ENCODE data around the gene COL18A1. TPM values are rescaled to one million over a fixed set of nuclear protein-coding genes. Genes with fewer than 3 reads are reported as not detected.

Gene COL18A1
- total RNA-seq, 1 experiment from 2014 or later: 170 TPM

DNA sequence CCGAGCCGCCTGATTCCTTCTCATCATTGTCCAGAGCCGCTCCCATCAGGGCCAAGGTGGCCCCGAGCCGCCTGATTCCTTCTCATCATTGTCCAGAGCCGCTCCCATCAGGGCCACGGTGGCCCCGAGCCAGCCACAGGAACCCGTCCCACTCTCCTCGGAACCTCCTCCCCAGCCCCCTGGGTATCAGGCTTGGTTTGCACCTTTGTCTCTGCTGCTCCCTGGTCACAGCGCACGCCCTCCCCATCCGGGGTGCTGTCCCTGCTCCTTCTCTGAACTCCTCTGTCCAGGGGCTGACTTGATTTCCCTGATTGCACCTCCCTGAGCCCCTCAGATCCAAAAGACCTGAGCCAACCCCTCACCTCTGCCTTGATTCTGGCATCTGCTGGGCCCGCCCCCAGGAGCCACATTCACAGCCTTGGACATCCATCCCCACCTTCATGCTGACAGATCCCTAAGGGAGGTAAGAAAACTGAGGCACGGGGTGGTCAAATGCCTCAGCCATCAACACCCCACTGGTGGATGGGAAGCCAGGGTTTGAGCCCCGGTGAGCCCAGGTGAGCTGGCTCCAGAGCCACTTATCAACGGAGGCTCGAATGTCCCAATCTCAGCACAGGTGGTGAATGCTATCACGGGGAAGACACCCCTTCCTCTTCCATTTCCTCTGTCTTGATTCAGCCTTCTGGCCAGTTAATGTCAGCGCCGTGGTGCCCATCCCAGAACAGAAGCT is 25.6 kb upstream of the COL18A1 start:
- peaks cover 9% of the 10 kb centered on the region for H3K36me3 Mint-ChIP-seq (ENCODE audit: insufficient read depth, unreplicated experiment)
- peak overlapping the region; percentile 56 for H3K27ac Mint-ChIP-seq (ENCODE audit: unreplicated experiment)
- no peak overlapping the region for H3K4me3 ChIP-seq (ENCODE audit: low read depth, low read length)
- H3K9me3 ChIP-seq: 0 out of 2 replicates have a peak, but pooled peaks cover 8% of the 10 kb centered on the region
- H3K4me1 Mint-ChIP-seq (ENCODE audit: low read depth, unreplicated experiment): peaks cover 16% of the 10 kb centered on the region
- no peak overlapping the region for H3K4me3 Mint-ChIP-seq (ENCODE audit: unreplicated experiment)
- ChIA-PET POLR2A (no interaction called here), CTCF (no interaction called here)
- DNase-seq: peak in 1 of 2 experiments; percentile 23
- no peaks in the 10 kb centered on the region for H3K27me3 Mint-ChIP-seq (ENCODE audit: insufficient read depth, unreplicated experiment)
- H3K36me3 ChIP-seq (ENCODE audit: control insufficient read depth, insufficient read depth, low read length): no peaks in the 10 kb centered on the region
- intact Hi-C loops (cut with micrococcal nuclease; ENCODE audit: unreplicated experiment): no loop called here
- TF ChIP-seq, protein P1, sequence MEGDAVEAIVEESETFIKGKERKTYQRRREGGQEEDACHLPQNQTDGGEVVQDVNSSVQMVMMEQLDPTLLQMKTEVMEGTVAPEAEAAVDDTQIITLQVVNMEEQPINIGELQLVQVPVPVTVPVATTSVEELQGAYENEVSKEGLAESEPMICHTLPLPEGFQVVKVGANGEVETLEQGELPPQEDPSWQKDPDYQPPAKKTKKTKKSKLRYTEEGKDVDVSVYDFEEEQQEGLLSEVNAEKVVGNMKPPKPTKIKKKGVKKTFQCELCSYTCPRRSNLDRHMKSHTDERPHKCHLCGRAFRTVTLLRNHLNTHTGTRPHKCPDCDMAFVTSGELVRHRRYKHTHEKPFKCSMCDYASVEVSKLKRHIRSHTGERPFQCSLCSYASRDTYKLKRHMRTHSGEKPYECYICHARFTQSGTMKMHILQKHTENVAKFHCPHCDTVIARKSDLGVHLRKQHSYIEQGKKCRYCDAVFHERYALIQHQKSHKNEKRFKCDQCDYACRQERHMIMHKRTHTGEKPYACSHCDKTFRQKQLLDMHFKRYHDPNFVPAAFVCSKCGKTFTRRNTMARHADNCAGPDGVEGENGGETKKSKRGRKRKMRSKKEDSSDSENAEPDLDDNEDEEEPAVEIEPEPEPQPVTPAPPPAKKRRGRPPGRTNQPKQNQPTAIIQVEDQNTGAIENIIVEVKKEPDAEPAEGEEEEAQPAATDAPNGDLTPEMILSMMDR (IDR thresholded peaks at IDR 0.05; ENCODE audit: insufficient read depth in 1 of 2, low read depth in 1 of 2, low read length in 1 of 2, severe bottlenecking in 1 of 2, unreplicated experiment in 1 of 2): no peak
- H3K27me3 ChIP-seq (replicated peaks; ENCODE audit: control insufficient read depth, insufficient read depth, low read length): no peaks in the 10 kb centered on the region
- H3K4me1 ChIP-seq: peaks cover 10% of the 10 kb centered on the region
- no TSS peak for BruUV-seq (replicated peaks)
- peaks cover 11% of the 10 kb centered on the region for H3K9me3 Mint-ChIP-seq (ENCODE audit: unreplicated experiment)

DNA sequence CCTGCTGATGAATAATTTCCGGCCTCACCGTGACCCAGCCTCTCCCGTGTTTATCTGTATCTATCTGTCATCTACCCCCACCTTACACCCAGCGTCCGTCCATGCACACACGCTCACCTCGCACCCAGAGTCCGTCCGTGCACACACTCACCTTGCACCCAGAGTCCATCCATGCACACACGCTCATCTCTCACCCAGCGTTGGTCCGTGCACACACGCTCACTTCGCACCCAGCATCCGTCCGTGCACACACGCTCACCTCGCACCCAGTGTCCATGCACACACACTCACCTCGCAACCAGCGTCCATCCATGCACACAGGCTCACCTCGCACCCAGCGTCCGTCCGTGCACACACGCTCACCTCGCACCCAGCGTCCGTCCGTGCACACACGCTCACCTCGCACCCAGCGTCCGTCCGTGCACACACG is 25.0 kb upstream of the COL18A1 start:
- intact Hi-C loops (cut with micrococcal nuclease; ENCODE audit: unreplicated experiment): loop anchor here (10.0 kb wide), 1 partner anchor 55 kb away; no protein-coding TSS in a partner anchor

DNA sequence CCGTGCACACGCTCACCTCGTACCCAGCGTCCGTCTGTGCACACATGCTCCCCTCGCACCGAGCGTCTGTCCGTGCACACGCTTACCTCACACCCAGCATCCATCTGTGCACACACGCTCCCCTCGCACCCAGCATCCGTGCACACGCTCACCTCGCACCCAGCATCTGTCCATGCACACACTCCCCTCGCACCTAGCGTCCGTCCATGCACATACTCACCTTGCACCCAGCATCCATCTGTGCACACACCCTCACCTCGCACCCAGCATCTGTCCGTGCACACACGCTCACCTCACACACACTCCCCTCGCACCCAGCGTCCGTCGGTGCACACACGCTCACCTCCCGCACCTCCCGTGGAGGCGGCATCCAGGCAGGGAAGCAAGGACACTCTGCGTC is 24.4 kb upstream of the COL18A1 start:
- Mint-ChIP-seq H3K36me3 (ENCODE audit: insufficient read depth, unreplicated experiment) (peaks cover 9% of the 10 kb centered on the region), H3K9me3 (ENCODE audit: unreplicated experiment) (peaks cover 11% of the 10 kb centered on the region), H3K4me3 (ENCODE audit: unreplicated experiment) (no peak overlapping the region), H3K27ac (ENCODE audit: unreplicated experiment) (peak overlapping the region; percentile 25), H3K27me3 (ENCODE audit: insufficient read depth, unreplicated experiment) (no peaks in the 10 kb centered on the region), H3K4me1 (ENCODE audit: low read depth, unreplicated experiment) (peaks cover 16% of the 10 kb centered on the region)
- DNase-seq: no peak
- H3K4me1 ChIP-seq: peaks cover 13% of the 10 kb centered on the region
- no peaks in the 10 kb centered on the region for H3K36me3 ChIP-seq (ENCODE audit: control insufficient read depth, insufficient read depth, low read length)
- POLR2A ChIA-PET: no interaction called here
- no TSS peak for BruUV-seq (replicated peaks)
- 0 out of 2 replicates have a peak, but pooled peaks cover 8% of the 10 kb centered on the region for H3K9me3 ChIP-seq
- CTCF ChIA-PET: no interaction called here
- H3K4me3 ChIP-seq (ENCODE audit: low read depth, low read length): no peak overlapping the region
- no peaks in the 10 kb centered on the region for H3K27me3 ChIP-seq (replicated peaks; ENCODE audit: control insufficient read depth, insufficient read depth, low read length)
- intact Hi-C loops (cut with micrococcal nuclease; ENCODE audit: unreplicated experiment): loop anchor here (10.0 kb wide), 1 partner anchor 54 kb away; no protein-coding TSS in a partner anchor
- TF ChIP-seq, protein P1 (IDR thresholded peaks at IDR 0.05; ENCODE audit: insufficient read depth in 1 of 2, low read depth in 1 of 2, low read length in 1 of 2, severe bottlenecking in 1 of 2, unreplicated experiment in 1 of 2): no peak

More for the DNA sequence above, 25.0 kb upstream of the COL18A1 start:
- Mint-ChIP-seq H3K4me3 (ENCODE audit: unreplicated experiment) (no peak overlapping the region), H3K27ac (ENCODE audit: unreplicated experiment) (peak overlapping the region; percentile 56), H3K9me3 (ENCODE audit: unreplicated experiment) (peaks cover 11% of the 10 kb centered on the region), H3K4me1 (ENCODE audit: low read depth, unreplicated experiment) (peaks cover 16% of the 10 kb centered on the region), H3K36me3 (ENCODE audit: insufficient read depth, unreplicated experiment) (peaks cover 9% of the 10 kb centered on the region), H3K27me3 (ENCODE audit: insufficient read depth, unreplicated experiment) (no peaks in the 10 kb centered on the region)
- Histone ChIP-seq H3K9me3 (0 out of 2 replicates have a peak, but pooled peaks cover 8% of the 10 kb centered on the region), H3K4me3 (ENCODE audit: low read depth, low read length) (no peak overlapping the region), H3K4me1 (peaks cover 10% of the 10 kb centered on the region), H3K36me3 (ENCODE audit: control insufficient read depth, insufficient read depth, low read length) (no peaks in the 10 kb centered on the region), H3K27me3 (replicated peaks; ENCODE audit: control insufficient read depth, insufficient read depth, low read length) (no peaks in the 10 kb centered on the region)
- TF ChIP-seq, protein P1 (IDR thresholded peaks at IDR 0.05; ENCODE audit: insufficient read depth in 1 of 2, low read depth in 1 of 2, low read length in 1 of 2, severe bottlenecking in 1 of 2, unreplicated experiment in 1 of 2): no peak
- ChIA-PET CTCF (no interaction called here), POLR2A (no interaction called here)
- peak in 1 of 2 experiments; percentile 9 for DNase-seq
- BruUV-seq (replicated peaks): no TSS peak

All from Caco-2 (cell line).